ENCODE measurements around the gene PLRG1.

PLRG1 gene

DNA sequence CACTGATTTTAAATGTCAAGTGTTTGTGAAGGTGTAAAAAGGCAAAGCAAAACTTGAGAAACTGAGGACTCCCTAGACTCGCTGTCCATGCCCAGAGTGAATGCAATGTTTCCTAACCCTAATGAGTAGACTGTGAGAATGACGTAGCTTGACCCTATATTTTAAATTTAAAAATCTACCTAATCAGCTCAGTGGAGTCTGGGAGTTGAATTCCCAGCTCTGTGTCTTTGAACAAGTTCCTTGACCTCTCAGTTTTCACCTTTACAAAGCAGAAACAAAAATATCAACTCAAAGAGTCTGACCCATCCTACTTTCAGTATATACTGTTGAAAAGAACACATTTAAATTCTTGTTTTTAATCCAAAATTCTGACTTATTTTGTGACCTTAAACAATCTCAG is 38.0 kb upstream of the PLRG1 start:
- H3K36me3 ChIP-seq (ENCODE audit: control insufficient read depth, insufficient read depth, low read length): no peaks in the 10 kb centered on the region
- H3K4me1 ChIP-seq (ENCODE audit: control insufficient read depth, insufficient read depth, low read length): peaks cover 4% of the 10 kb centered on the region
- WGBS, 2 experiments: 83 to 100% methylated on average over 2 of the region's 2 CpGs
- no peaks in the 10 kb centered on the region for H3K9me3 ChIP-seq (ENCODE audit: control insufficient read depth, low read length)
- no peaks in the 10 kb centered on the region for H3K27me3 ChIP-seq (ENCODE audit: control insufficient read depth, insufficient read depth, low read length, poor library complexity, severe bottlenecking)
- no peak overlapping the region for H3K4me3 ChIP-seq (ENCODE audit: insufficient read depth, low read depth, low read length)
- no peak overlapping the region for H3K27ac ChIP-seq (ENCODE audit: insufficient read depth, low read depth, low read length, poor library complexity, severe bottlenecking)

DNA sequence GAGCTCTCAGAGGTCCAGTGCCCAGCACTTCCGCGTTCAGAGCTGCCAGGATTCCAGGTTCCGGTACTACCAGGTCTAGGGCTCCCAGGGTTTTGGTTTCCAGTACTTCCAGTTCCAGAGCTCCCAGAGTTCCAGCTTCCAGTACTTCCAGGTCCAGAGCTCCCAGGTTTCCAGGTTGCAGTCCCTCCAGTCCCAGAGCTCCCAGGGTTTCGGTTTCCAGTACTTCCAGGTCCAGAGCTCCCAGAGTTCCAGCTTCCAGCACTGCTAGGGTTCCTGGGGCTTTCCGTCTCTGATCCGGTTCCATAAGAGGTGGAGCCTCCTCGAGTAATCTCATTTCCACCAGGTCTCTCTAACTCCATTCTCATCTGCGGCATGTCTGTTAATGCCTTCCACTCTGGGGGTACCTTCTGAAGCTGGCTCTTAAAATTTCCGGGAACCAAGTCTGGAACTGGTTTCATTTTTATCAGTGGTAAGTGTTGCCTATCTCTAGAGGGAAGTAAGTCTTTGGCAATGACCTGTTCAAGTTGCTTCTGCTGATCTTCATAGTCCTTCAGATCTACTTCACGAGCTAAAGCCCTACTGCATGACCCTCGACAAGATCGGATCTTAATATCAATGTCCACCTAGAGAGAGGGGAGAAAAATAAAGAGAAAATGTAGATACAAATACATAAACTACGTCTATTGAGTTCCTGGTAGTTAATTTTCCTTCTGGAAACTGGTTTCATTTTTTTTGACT is 36.3 kb upstream of the PLRG1 start:
- WGBS, 2 experiments: 93 to 95% methylated on average over 10 to 13 of the region's 13 CpGs
- Histone ChIP-seq H3K9me3 (ENCODE audit: control insufficient read depth, low read length) (no peaks in the 10 kb centered on the region), H3K36me3 (ENCODE audit: control insufficient read depth, insufficient read depth, low read length) (no peaks in the 10 kb centered on the region), H3K4me3 (ENCODE audit: insufficient read depth, low read depth, low read length) (no peak overlapping the region), H3K27ac (ENCODE audit: insufficient read depth, low read depth, low read length, poor library complexity, severe bottlenecking) (no peak overlapping the region), H3K27me3 (ENCODE audit: control insufficient read depth, insufficient read depth, low read length, poor library complexity, severe bottlenecking) (no peaks in the 10 kb centered on the region), H3K4me1 (ENCODE audit: control insufficient read depth, insufficient read depth, low read length) (peaks cover 4% of the 10 kb centered on the region)

DNA sequence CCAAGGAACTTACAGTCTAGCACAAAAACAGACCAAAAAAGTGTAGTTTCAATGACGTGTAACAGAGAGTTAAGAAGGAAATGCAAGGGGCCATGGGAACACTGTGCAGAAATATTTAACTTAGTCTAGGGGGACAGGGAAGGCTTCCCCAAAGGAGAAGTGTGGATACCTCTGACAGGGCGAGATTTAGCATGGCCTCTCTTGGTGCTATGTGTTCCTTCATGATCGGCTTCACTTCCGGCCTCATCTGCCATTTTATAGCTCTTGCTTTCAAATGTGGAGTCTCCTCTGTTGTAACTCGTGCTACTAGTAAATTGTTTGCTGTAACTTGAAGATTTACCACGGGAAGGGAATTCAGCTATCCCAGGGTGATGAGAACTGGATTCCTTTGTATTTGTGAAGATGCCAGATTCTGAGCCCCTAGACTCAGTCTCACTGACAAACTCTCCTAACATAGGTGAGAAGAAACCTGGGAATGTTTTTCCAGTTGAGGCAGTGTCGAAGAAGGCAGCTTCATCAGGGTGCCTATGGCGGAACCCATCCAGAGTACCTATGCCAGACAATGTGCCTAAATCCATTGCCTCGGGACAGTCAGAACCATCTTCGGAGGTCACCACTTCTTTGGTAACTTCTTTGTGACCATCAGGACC is 35.3 kb upstream of the PLRG1 start:
- Histone ChIP-seq H3K36me3 (ENCODE audit: control insufficient read depth, insufficient read depth, low read length) (no peaks in the 10 kb centered on the region), H3K27me3 (ENCODE audit: control insufficient read depth, insufficient read depth, low read length, poor library complexity, severe bottlenecking) (no peaks in the 10 kb centered on the region), H3K4me3 (ENCODE audit: insufficient read depth, low read depth, low read length) (no peak overlapping the region), H3K9me3 (ENCODE audit: control insufficient read depth, low read length) (no peaks in the 10 kb centered on the region), H3K4me1 (ENCODE audit: control insufficient read depth, insufficient read depth, low read length) (peaks cover 3% of the 10 kb centered on the region), H3K27ac (ENCODE audit: insufficient read depth, low read depth, low read length, poor library complexity, severe bottlenecking) (no peak overlapping the region)
- WGBS, 2 experiments: 93 to 94% methylated on average over 10 of the region's 10 CpGs

DNA sequence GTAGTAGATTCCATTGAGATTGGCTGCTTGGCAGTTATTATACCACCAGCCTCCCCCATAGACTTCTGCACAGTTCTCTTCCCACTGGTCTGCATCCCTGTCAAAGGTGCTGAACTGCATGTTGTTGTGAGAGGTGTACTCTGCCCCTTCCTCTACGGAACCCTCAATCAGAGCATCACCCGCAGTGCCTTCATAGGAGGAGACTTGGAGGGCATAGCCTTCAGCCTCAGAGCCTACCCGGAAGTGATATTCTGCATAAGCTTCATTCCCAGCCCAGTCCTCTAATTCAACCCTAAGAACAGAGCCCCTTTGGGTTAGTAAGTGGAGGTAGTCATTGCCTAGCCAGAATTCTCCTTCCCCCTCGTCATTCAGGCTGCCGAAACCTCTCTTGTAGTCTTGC is 34.1 kb upstream of the PLRG1 start:
- no peak overlapping the region for H3K27ac ChIP-seq (ENCODE audit: insufficient read depth, low read depth, low read length, poor library complexity, severe bottlenecking)
- H3K9me3 ChIP-seq (ENCODE audit: control insufficient read depth, low read length): no peaks in the 10 kb centered on the region
- H3K36me3 ChIP-seq (ENCODE audit: control insufficient read depth, insufficient read depth, low read length): no peaks in the 10 kb centered on the region
- H3K4me1 ChIP-seq (ENCODE audit: control insufficient read depth, insufficient read depth, low read length): no peaks in the 10 kb centered on the region
- WGBS, 2 experiments: 88 to 92% methylated on average over 5 of the region's 5 CpGs
- H3K4me3 ChIP-seq (ENCODE audit: insufficient read depth, low read depth, low read length): no peak overlapping the region
- no peaks in the 10 kb centered on the region for H3K27me3 ChIP-seq (ENCODE audit: control insufficient read depth, insufficient read depth, low read length, poor library complexity, severe bottlenecking)

DNA sequence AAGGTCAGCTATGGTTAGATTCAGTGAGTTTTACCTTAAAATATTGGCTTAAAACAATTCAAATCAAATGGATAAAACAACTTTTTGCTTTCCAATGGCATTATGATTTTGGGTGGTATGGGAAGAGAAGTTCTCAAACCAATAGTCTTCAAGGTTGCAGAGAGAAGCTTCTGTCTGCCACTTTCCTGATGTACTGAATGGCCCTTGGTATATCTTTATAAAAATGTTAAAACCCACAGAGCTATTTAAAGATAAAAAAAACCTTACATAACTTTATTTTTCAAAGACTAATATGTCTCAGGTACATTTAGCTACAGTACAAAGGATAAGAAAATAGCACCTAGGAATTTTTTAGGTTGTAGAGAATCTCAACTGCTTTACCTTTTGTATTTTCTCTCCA is 33.5 kb upstream of the PLRG1 start:
- Histone ChIP-seq H3K4me1 (ENCODE audit: control insufficient read depth, insufficient read depth, low read length) (no peaks in the 10 kb centered on the region), H3K4me3 (ENCODE audit: insufficient read depth, low read depth, low read length) (no peak overlapping the region), H3K27ac (ENCODE audit: insufficient read depth, low read depth, low read length, poor library complexity, severe bottlenecking) (no peak overlapping the region), H3K27me3 (ENCODE audit: control insufficient read depth, insufficient read depth, low read length, poor library complexity, severe bottlenecking) (no peaks in the 10 kb centered on the region), H3K36me3 (ENCODE audit: control insufficient read depth, insufficient read depth, low read length) (no peaks in the 10 kb centered on the region), H3K9me3 (ENCODE audit: control insufficient read depth, low read length) (no peaks in the 10 kb centered on the region)

DNA sequence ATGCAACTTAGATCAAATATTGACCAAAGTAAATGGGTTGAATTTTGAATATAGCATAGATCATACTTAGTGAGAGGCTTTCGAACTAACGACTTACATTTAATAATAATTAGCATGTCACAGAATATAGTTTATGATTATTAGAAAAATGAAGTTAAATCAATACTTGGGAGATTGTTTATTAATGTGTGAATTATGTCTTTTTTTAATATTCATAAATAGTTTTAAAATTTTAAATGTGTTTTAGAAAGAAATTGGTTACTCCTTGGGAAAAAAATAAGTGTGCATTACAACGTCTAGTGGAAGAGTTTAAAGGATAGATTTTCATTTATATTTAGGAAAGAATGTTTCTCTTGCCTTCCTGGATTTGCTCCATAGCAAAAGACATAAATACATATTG is 33.0 kb upstream of the PLRG1 start:
- Histone ChIP-seq H3K9me3 (ENCODE audit: control insufficient read depth, low read length) (no peaks in the 10 kb centered on the region), H3K27ac (ENCODE audit: insufficient read depth, low read depth, low read length, poor library complexity, severe bottlenecking) (no peak overlapping the region), H3K4me3 (ENCODE audit: insufficient read depth, low read depth, low read length) (no peak overlapping the region), H3K36me3 (ENCODE audit: control insufficient read depth, insufficient read depth, low read length) (no peaks in the 10 kb centered on the region), H3K27me3 (ENCODE audit: control insufficient read depth, insufficient read depth, low read length, poor library complexity, severe bottlenecking) (no peaks in the 10 kb centered on the region), H3K4me1 (ENCODE audit: control insufficient read depth, insufficient read depth, low read length) (no peaks in the 10 kb centered on the region)
- WGBS, 2 experiments: no CpG with 5 or more reads among the region's 3 CpGs

DNA sequence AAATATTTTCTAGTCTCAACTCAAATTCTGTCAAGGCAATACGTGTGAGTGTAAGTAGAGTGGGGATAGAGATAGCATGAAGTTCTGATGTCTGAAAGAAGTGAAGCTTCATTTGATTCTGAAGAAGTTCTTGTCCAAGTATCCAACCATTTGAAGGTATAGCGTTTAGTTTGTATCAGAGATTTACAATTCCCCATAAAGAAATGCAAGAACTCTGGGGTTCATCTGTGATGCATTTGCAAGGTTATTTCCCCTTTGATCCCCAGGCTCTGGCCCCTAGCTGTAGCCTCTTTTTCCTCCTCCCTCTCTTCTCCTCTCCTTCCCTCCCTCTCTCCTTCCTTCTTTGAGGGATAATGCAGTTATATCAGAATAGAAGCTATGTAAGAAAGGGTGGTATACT is 32.5 kb upstream of the PLRG1 start:
- Histone ChIP-seq H3K4me1 (ENCODE audit: control insufficient read depth, insufficient read depth, low read length) (no peaks in the 10 kb centered on the region), H3K27me3 (ENCODE audit: control insufficient read depth, insufficient read depth, low read length, poor library complexity, severe bottlenecking) (no peaks in the 10 kb centered on the region), H3K9me3 (ENCODE audit: control insufficient read depth, low read length) (no peaks in the 10 kb centered on the region), H3K27ac (ENCODE audit: insufficient read depth, low read depth, low read length, poor library complexity, severe bottlenecking) (no peak overlapping the region), H3K4me3 (ENCODE audit: insufficient read depth, low read depth, low read length) (no peak overlapping the region), H3K36me3 (ENCODE audit: control insufficient read depth, insufficient read depth, low read length) (no peaks in the 10 kb centered on the region)
- WGBS, 2 experiments: 70 to 79% methylated on average over 2 of the region's 2 CpGs

DNA sequence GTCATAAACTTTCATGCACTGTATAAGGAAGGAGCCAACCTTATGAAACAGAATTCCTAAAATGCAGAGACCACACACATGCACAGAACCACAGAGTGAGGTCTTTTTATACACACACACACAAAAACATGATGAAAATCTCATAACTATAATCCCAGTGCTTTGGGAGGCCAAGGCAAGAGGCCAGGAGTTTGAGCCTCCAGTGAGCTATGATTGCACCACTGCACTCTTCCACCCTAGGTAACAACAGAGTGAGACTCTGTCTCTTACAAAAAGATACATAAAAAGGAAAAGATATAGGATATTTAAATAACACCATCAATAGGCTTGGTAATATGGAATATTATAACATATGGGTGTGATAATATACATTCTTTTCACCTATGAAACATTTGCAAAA is 29.7 kb upstream of the PLRG1 start:
- no peak overlapping the region for H3K4me3 ChIP-seq (ENCODE audit: insufficient read depth, low read depth, low read length)
- H3K27ac ChIP-seq (ENCODE audit: insufficient read depth, low read depth, low read length, poor library complexity, severe bottlenecking): no peak overlapping the region
- no peaks in the 10 kb centered on the region for H3K4me1 ChIP-seq (ENCODE audit: control insufficient read depth, insufficient read depth, low read length)
- no peaks in the 10 kb centered on the region for H3K36me3 ChIP-seq (ENCODE audit: control insufficient read depth, insufficient read depth, low read length)
- no peaks in the 10 kb centered on the region for H3K27me3 ChIP-seq (ENCODE audit: control insufficient read depth, insufficient read depth, low read length, poor library complexity, severe bottlenecking)
- H3K9me3 ChIP-seq (ENCODE audit: control insufficient read depth, low read length): no peaks in the 10 kb centered on the region

DNA sequence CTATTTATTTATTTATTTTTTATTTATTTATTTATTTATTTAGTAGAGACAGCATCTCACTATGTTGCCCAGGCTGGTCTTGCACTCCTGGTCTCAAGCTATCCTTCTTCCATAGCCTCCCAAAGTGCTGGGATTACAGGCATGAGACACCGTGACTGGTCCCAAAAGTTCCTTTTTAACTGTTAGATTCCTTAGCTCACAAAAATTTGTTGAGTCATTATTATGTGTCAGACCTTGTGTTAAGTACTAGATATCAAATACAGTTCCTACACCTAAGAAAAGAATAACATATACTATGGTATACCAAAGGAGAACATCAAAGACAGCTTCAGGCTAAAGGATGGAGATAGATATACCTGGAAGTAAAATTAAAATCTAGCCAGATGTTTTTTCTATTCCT is 28.7 kb upstream of the PLRG1 start:
- no peaks in the 10 kb centered on the region for H3K4me1 ChIP-seq (ENCODE audit: control insufficient read depth, insufficient read depth, low read length)
- no peaks in the 10 kb centered on the region for H3K9me3 ChIP-seq (ENCODE audit: control insufficient read depth, low read length)
- 92 to 100% methylated on average over 1 of the region's 1 CpG for whole genome bisulfite sequencing, 2 experiments
- no peaks in the 10 kb centered on the region for H3K27me3 ChIP-seq (ENCODE audit: control insufficient read depth, insufficient read depth, low read length, poor library complexity, severe bottlenecking)
- H3K27ac ChIP-seq (ENCODE audit: insufficient read depth, low read depth, low read length, poor library complexity, severe bottlenecking): no peak overlapping the region
- H3K36me3 ChIP-seq (ENCODE audit: control insufficient read depth, insufficient read depth, low read length): no peaks in the 10 kb centered on the region
- H3K4me3 ChIP-seq (ENCODE audit: insufficient read depth, low read depth, low read length): no peak overlapping the region

DNA sequence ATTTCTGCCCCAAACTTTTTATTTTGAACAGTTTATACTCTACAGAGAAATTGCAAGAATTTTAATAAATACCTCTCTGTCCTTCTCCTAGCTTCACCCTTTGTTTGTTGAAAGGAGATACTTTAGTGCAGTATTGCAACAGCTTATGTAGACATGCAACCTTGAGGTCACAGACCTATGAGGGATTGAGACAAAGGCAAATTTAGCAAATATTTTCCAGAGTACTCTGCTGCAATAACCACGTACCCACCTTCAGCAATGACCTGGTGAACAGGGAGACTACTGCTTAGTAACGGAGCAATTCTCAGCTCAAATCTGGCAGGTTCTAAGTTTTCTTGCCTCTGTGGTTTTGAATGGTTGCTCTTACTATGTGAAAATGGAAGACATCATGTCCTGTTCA is 27.1 kb upstream of the PLRG1 start:
- no peaks in the 10 kb centered on the region for H3K27me3 ChIP-seq (ENCODE audit: control insufficient read depth, insufficient read depth, low read length, poor library complexity, severe bottlenecking)
- no peaks in the 10 kb centered on the region for H3K9me3 ChIP-seq (ENCODE audit: control insufficient read depth, low read length)
- WGBS, 2 experiments: 96 to 97% methylated on average over 2 of the region's 2 CpGs
- H3K4me1 ChIP-seq (ENCODE audit: control insufficient read depth, insufficient read depth, low read length): no peaks in the 10 kb centered on the region
- H3K27ac ChIP-seq (ENCODE audit: insufficient read depth, low read depth, low read length, poor library complexity, severe bottlenecking): no peak overlapping the region
- H3K4me3 ChIP-seq (ENCODE audit: insufficient read depth, low read depth, low read length): no peak overlapping the region
- no peaks in the 10 kb centered on the region for H3K36me3 ChIP-seq (ENCODE audit: control insufficient read depth, insufficient read depth, low read length)
